NCI-H2227 treated with DMSO at 0.1 percent for 48 hours (cell line): ENCODE data around the gene EPHB4.
"Not testable (repeated sequence)": the region's sequence is repeated elsewhere in the genome, so short reads cannot be mapped to it uniquely, and the experiment has no call there.

ENCODE experiments used
- DNase-seq: peaks from one replicate; lab custom pipeline; 2025; lab: John Stamatoyannopoulos, UW

Gene EPHB4

GRCh38 chr7:100827330-100828226, at the start of gene EPHB4:
Gene EPHB4, minus strand, starts transcription at chr7:100827523. Its CDS starts 493 bp downstream, at chr7:100827030.
- peak; percentile 51 for DNase-seq

DNA sequence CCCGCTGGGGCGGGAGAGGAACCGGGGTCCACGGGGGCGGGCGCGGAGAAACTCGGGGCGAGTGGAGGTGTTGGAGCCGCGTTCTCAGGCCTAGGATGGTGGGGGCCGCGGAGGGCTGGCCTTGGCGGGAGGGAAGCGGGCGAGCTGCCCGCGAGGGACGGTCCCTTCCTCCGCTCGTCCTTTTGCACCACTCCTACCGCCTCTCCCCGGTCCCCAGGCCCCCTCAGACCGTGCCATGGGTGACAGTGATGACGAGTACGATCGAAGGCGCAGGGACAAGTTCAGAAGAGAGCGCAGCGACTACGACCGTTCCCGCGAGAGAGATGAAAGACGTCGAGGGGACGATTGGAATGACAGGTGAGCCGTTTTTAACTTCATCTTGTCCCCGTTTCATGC, 48.0 kb upstream of the EPHB4 start:
- no peak for DNase-seq

DNA sequence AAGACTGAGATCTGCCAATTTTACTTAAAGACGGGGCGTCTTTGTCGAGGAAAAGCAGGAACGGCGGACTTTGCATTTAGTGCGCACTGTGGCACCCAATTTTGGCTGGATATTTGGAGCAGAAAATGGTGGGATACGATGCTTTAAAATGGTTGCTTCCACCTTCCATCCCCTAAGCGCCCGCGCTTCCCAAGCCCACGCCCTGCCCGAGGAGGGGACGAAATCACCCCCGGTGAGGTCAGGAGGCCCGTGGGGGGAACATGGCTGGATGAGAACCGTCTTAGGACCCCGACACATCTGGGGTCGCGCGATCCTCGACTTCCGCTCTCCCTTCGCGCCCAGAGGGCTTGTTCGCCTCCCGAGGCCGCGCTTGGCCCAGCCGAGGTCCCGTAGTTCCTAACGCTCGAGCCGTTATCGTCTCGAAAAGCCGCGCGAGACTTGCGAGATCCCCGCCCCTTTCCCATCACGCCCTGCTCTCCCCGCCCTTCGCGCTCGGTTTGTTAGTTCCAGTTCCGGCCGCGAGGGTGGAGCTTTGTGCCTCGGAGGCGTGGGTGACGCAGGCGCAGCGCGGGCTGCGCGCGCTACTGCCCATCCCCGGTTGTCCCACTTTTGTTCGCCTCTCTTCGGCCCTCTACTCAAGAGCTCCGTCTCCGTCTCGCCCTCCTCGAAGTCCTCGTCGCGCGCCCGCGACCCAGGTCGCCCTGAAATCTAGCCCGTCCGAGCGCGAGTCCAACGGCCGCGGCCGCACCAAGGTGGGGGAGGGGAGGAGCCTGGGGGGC, 47.4 kb upstream of the EPHB4 start, which contains the start of gene SRRT:
Gene SRRT (plus strand): TSS at position 527 of the 779 bp plus-strand sequence. CDS start 488 bp downstream, outside the sequence.
- peak; percentile 98 for DNase-seq

DNA sequence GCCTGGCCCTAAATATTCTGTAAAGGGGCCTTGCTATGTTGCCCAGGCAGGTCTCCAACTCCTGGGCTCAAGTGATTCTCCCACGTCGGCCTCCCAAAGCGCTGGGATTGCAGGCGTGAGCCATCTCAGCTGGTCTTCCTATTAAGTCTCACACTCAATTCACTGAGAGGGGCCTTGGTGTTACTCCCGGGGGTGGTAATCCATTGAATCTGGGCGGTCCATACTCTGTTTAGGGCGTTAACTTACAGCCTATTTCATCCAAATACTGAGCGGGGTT, 46.9 kb upstream of the EPHB4 start:
- DNase-seq = no peak

DNA sequence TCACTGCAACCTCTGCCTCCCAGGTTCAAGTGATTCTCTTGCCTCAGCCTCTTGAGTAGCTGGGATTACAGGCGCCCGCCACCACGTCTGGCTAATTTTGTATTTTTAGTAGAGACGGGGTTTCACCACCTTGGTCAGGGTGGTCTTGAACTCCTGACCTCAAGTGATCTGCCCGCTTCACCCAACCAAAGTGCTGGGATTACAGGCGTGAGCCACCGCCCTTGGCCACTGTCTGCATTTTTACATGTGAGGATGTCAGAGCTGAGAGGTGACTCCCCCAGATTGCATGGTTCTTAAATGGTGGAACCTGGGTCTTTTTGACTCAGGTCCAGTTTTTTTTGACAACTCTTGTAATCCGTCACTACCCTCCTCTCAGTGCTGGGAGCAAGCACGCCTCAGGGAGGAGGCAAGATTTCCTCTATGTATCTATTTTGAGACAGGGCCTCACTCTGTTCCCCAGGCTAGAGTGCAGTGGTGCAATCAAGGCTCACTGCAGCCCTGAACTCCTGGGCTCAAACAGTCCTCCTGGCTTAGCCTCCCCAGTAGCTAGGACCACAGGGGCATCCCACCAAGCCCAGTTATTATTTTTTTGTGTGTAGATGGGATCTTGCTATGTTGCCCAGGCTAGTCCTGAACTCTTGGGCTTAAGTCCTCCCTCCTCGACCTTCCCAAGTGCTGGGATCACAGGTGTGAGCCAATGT, 46.4 kb upstream of the EPHB4 start:
- no peak for DNase-seq

DNA sequence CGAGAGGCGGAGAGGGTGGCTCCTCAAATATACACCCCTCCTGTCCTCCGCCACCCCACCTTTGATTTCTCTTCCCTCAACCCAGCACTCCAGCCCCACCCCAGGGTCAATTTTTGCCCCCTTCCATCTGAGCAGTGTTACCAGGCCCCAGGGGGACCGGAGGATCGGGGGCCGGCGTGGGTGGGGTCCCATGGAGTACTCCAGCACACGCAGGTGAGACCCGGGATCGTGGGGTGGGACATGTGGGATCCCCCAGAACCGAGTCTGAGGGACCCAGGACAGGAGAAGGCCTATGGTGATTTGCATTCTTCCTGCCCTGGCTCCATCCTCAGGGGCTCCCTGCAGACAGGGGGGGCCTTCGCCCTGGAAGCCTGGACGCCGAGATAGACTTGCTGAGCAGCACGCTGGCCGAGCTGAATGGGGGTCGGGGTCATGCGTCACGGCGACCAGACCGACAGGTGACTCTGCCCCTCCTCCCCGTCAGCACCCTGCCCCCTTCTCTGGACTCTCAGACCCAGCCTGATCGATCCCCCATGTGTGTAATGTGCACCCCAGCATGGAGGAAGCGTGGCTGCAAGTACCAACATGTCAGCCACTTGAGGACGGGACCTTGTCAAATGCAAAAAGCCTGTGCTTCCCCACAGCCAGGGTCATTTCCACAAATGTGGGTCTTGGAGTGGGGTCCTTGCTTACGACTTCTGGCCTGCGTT, 40.6 kb upstream of the EPHB4 start:
- no peak for DNase-seq

GRCh38 chr7:100867040-100867775, 39.9 kb upstream of the EPHB4 start, which contains the start of gene TRIP6:
Gene TRIP6, plus strand, starts transcription at chr7:100867387. Its CDS starts 111 bp downstream, at chr7:100867498.
- DNase-seq = no peak

DNA sequence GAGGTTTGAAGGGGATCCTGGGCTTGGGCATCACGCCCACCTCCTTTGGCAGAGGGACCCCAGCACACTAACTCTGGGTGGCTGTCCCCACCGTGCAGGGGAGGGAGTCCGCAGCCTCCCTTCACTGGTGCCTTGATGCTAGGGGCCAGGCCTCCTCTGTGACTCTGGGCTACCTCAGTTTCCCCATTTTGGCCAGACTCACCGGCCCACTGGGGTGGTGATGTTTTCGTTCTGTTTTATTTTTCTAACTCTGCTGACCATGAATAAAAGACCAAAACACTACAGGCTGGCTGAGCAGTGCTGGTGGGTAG, 39.4 kb upstream of the EPHB4 start:
- DNase-seq = no peak

GRCh38 chr7:100865938-100866728, 38.8 kb upstream of the EPHB4 start:
- no peak for DNase-seq

GRCh38 chr7:100865372-100865911, 38.1 kb upstream of the EPHB4 start:
- DNase-seq = no peak

- DNase-seq = no peak
Measured at GRCh38 chr7:100864263-100864845, 37.0 kb upstream of the EPHB4 start.

GRCh38 chr7:100863406-100863950, 36.2 kb upstream of the EPHB4 start:
- no peak for DNase-seq

DNA sequence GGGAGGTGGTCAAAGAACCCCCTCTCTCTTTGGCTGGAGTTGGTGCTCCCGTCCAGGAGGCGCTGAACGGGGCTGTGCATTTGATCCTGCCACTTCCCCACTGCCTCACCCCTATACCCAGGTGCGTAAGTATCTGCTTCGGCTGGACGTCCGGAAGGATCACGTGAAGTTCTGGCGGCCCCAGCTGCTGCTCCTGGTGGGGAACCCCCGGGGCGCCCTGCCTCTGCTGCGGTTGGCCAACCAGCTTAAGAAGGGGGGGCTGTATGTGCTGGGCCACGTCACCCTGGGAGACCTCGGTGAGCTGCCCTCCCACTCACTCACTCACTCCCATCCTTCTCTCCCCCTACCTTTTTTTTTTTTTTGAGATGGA, 34.3 kb upstream of the EPHB4 start:
- DNase-seq = no peak

GRCh38 chr7:100860702-100861615, 33.6 kb upstream of the EPHB4 start:
- DNase-seq = no peak

GRCh38 chr7:100859856-100860255, 32.5 kb upstream of the EPHB4 start:
- no peak for DNase-seq

DNA sequence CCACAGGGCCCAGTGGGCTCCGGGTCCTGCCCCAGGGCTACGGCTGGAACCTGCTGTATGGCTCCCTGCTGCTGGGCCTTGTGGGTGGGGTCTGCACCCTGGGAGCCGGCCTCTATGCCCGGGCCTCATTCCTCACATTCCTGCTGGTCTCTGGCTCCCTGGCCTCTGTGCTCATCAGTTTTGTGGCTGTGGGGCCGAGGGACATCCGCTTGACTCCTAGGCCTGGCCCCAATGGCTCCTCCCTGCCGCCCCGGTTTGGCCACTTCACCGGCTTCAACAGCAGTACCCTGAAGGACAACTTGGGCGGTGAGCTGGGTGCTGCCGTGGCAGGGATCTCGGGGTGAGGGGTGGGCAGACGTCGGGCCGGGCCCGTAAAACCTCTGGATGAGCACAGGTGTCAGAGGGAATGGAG, 29.6 kb upstream of the EPHB4 start:
- DNase-seq = no peak

- no peak for DNase-seq
Measured at GRCh38 chr7:100855515-100855914, 28.2 kb upstream of the EPHB4 start.

- not testable (repeated sequence) for DNase-seq
Measured at GRCh38 chr7:100854899-100855298, 27.6 kb upstream of the EPHB4 start.
